Adrenal gland (tissue), 5 donors: ENCODE data around the gene OR1G1.

Experiments
- POLR2A ChIP-seq, 2 donors: fragments of 450-650 bp; IDR thresholded peaks; one replicate each; pipeline ENCODE4 v1.6.1; 2017; ENCODE audit warnings: antibody characterized with exemption in 2 of 2, mild to moderate bottlenecking in 2 of 2, moderate library complexity in 1 of 2
- TF ChIP-seq, protein P1 (sequence below), 6 experiments: fragments of 450-650 bp in 4 of 6; fragments of 200-600 bp in 2 of 6; sonication (generic) in 1 of 6; IDR thresholded peaks; 1 replicate in 5 of 6; 2 replicates in 1 of 6; pipeline versions ENCODE4 v1.5.1 to v1.8.0; 2016 to 2021; ENCODE audit warnings: antibody characterized with exemption in 6 of 6, mild to moderate bottlenecking in 2 of 6, moderate library complexity in 1 of 6
- donor health status: DM: no; HTN: no; CAD: no.

DNA sequence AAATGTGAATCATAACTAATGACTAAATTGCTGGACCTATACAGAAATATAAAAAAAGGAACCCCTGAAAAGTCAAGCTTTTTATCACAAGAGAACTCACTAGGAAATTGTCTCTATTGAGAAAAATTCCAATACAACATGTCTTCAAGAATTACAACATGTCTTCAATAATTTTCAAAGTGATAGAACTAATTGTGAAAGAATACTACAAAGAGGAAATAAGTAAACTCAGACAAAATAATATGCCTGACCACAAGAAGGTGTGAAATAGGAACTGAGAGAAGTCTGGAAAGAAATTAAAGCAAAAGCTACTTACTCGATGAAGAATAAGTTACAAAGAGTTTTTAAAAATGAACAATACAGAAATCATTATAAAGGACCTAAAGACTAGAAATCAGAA is 29.9 kb upstream of the OR1G1 start:
- TF ChIP-seq, protein P1, sequence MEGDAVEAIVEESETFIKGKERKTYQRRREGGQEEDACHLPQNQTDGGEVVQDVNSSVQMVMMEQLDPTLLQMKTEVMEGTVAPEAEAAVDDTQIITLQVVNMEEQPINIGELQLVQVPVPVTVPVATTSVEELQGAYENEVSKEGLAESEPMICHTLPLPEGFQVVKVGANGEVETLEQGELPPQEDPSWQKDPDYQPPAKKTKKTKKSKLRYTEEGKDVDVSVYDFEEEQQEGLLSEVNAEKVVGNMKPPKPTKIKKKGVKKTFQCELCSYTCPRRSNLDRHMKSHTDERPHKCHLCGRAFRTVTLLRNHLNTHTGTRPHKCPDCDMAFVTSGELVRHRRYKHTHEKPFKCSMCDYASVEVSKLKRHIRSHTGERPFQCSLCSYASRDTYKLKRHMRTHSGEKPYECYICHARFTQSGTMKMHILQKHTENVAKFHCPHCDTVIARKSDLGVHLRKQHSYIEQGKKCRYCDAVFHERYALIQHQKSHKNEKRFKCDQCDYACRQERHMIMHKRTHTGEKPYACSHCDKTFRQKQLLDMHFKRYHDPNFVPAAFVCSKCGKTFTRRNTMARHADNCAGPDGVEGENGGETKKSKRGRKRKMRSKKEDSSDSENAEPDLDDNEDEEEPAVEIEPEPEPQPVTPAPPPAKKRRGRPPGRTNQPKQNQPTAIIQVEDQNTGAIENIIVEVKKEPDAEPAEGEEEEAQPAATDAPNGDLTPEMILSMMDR (IDR thresholded peaks at IDR 0.05), result no peak
- TF ChIP-seq POLR2A (IDR thresholded peaks at IDR 0.05), result no peak
